ENCODE results near the gene MAN2B2.

The MAN2B2 gene

GRCh38 chr4:6655924-6656323, 80.9 kb downstream of the MAN2B2 start:
- H3K36me3 ChIP-seq (ENCODE audit: insufficient read depth, insufficient read length, low read length): no peaks in the 10 kb centered on the region
- H3K27me3 ChIP-seq (ENCODE audit: insufficient read depth, insufficient read length): no peaks in the 10 kb centered on the region
- H3K4me3 ChIP-seq (ENCODE audit: insufficient read length, low read depth): no peak overlapping the region
- H3K4me1 ChIP-seq (ENCODE audit: insufficient read depth, insufficient read length): peaks cover 9% of the 10 kb centered on the region
- DNase-seq (ENCODE audit: low read depth, low spot score): no peak
- H3K9ac ChIP-seq (ENCODE audit: insufficient read length, low read depth): no peak overlapping the region
- TF ChIP-seq SUZ12 (IDR thresholded peaks at IDR 0.05; ENCODE audit: extremely low read depth, insufficient read depth, insufficient read length) (no peak), ZNF274 (IDR thresholded peaks at IDR 0.05; ENCODE audit: low read depth, low read length) (no peak), YY1 (IDR thresholded peaks at IDR 0.05; ENCODE audit: insufficient read depth, insufficient read length) (no peak)
- H3K9me3 ChIP-seq (ENCODE audit: insufficient read depth, low read length): no peaks in the 10 kb centered on the region

DNA sequence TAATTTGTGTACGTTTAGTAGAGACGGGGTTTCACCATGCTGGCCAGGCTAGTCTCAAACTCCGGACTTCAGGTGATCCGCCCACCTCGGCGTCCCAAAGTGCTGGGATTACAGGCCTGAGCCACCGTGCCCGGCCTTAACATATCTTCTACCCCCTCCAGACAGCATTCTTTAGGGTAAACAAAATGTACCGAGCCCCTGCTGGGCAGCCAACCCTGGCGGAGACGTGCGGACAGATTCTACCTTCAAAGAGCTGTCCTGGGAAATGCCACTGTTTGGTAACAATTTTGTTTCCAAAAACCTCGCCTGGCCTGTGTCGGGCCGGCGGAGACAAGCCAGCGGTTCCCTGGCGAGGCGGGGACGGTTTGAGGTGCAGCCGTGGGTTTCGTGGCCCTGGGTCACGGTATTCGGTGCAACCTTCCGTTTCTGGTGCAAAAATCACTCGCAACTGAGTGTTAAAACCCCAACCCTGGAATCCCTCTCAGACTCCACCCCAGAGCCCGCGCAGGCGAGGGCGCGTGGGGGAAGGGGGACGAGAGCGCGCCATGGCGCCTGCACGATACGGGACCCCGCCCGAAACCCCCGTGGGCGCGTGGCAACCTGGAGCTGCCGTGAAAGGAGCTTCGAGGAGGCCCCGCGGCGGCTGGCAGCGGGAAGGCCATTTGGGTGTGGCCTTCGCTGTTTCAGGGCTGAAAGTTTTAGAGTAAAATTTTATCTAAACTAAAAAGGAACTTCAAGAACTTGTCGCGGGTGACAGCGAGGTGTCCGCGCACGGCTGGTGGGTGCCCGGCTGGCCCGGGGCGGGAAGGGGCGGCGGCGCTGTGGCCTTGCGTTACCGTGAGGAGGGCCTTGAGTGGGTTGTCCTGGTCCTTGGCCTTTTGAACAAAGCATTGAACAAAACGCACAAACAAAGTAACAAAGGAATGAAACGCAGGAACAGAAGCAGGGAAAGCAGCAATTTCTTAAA, 82.5 kb downstream of the MAN2B2 start:
- TF ChIP-seq ZNF274 (IDR thresholded peaks at IDR 0.05; ENCODE audit: low read depth, low read length) (no peak), YY1 (IDR thresholded peaks at IDR 0.05; ENCODE audit: insufficient read depth, insufficient read length) (no peak), SUZ12 (IDR thresholded peaks at IDR 0.05; ENCODE audit: extremely low read depth, insufficient read depth, insufficient read length) (no peak)
- no peaks in the 10 kb centered on the region for H3K36me3 ChIP-seq (ENCODE audit: insufficient read depth, insufficient read length, low read length)
- H3K4me1 ChIP-seq (ENCODE audit: insufficient read depth, insufficient read length): peaks cover 9% of the 10 kb centered on the region
- DNase-seq (ENCODE audit: low read depth, low spot score): no peak
- H3K9me3 ChIP-seq (ENCODE audit: insufficient read depth, low read length): no peaks in the 10 kb centered on the region
- no peak overlapping the region for H3K4me3 ChIP-seq (ENCODE audit: insufficient read length, low read depth)
- H3K9ac ChIP-seq (ENCODE audit: insufficient read length, low read depth): peak overlapping the region; percentile 44
- H3K27me3 ChIP-seq (ENCODE audit: insufficient read depth, insufficient read length): peaks cover 5% of the 10 kb centered on the region

- peaks cover 12% of the 10 kb centered on the region for H3K27me3 ChIP-seq (ENCODE audit: insufficient read depth, insufficient read length)
- no peaks in the 10 kb centered on the region for H3K36me3 ChIP-seq (ENCODE audit: insufficient read depth, insufficient read length, low read length)
- H3K9me3 ChIP-seq (ENCODE audit: insufficient read depth, low read length): no peaks in the 10 kb centered on the region
- peaks cover 9% of the 10 kb centered on the region for H3K4me1 ChIP-seq (ENCODE audit: insufficient read depth, insufficient read length)
- no peak for DNase-seq (ENCODE audit: low read depth, low spot score)
- no peak for TF ChIP-seq SUZ12 (IDR thresholded peaks at IDR 0.05; ENCODE audit: extremely low read depth, insufficient read depth, insufficient read length)
- no peak for TF ChIP-seq ZNF274 (IDR thresholded peaks at IDR 0.05; ENCODE audit: low read depth, low read length)
- peak overlapping the region; percentile 44 for H3K9ac ChIP-seq (ENCODE audit: insufficient read length, low read depth)
- no peak overlapping the region for H3K4me3 ChIP-seq (ENCODE audit: insufficient read length, low read depth)
Observed at GRCh38 chr4:6658209-6658595, 83.2 kb downstream of the MAN2B2 start.

GRCh38 chr4:6658597-6659075, 83.6 kb downstream of the MAN2B2 start:
- no peaks in the 10 kb centered on the region for H3K36me3 ChIP-seq (ENCODE audit: insufficient read depth, insufficient read length, low read length)
- peaks cover 9% of the 10 kb centered on the region for H3K4me1 ChIP-seq (ENCODE audit: insufficient read depth, insufficient read length)
- H3K27me3 ChIP-seq (ENCODE audit: insufficient read depth, insufficient read length): peaks cover 16% of the 10 kb centered on the region
- H3K9ac ChIP-seq (ENCODE audit: insufficient read length, low read depth): no peak overlapping the region
- TF ChIP-seq SUZ12 (IDR thresholded peaks at IDR 0.05; ENCODE audit: extremely low read depth, insufficient read depth, insufficient read length): no peak
- TF ChIP-seq YY1 (IDR thresholded peaks at IDR 0.05; ENCODE audit: insufficient read depth, insufficient read length): no peak
- no peak for TF ChIP-seq ZNF274 (IDR thresholded peaks at IDR 0.05; ENCODE audit: low read depth, low read length)
- H3K4me3 ChIP-seq (ENCODE audit: insufficient read length, low read depth): no peak overlapping the region
- DNase-seq (ENCODE audit: low read depth, low spot score): no peak
- H3K9me3 ChIP-seq (ENCODE audit: insufficient read depth, low read length): no peaks in the 10 kb centered on the region

DNA sequence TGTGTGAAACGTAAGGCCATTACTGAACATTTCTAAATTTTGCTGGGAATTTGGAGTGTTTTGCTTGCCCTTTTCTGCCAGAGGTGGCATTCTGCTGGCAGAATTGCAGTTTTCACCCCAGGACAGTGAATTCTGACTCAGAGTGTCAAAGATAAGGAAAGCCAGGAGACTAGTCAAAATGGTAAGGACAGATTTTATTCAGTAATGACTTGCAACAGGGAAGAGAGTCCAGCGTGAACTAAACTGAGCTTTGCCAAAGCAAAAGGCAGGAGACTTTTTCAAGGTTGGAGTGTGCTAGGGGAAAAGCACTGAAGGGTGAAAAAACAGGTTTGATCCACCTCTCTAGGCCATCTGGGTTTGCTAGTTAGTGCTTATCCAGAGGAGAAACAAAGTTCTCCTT, 84.9 kb downstream of the MAN2B2 start:
- H3K9ac ChIP-seq (ENCODE audit: insufficient read length, low read depth): no peak overlapping the region
- H3K4me3 ChIP-seq (ENCODE audit: insufficient read length, low read depth): no peak overlapping the region

GRCh38 chr4:6660430-6660829, 85.4 kb downstream of the MAN2B2 start:
- H3K9ac ChIP-seq (ENCODE audit: insufficient read length, low read depth): no peak overlapping the region
- TF ChIP-seq SUZ12 (IDR thresholded peaks at IDR 0.05; ENCODE audit: extremely low read depth, insufficient read depth, insufficient read length) (no peak), YY1 (IDR thresholded peaks at IDR 0.05; ENCODE audit: insufficient read depth, insufficient read length) (no peak), ZNF274 (IDR thresholded peaks at IDR 0.05; ENCODE audit: low read depth, low read length) (no peak)
- H3K36me3 ChIP-seq (ENCODE audit: insufficient read depth, insufficient read length, low read length): no peaks in the 10 kb centered on the region
- no peak for DNase-seq (ENCODE audit: low read depth, low spot score)
- peaks cover 23% of the 10 kb centered on the region for H3K27me3 ChIP-seq (ENCODE audit: insufficient read depth, insufficient read length)
- H3K4me1 ChIP-seq (ENCODE audit: insufficient read depth, insufficient read length): peaks cover 13% of the 10 kb centered on the region
- no peaks in the 10 kb centered on the region for H3K9me3 ChIP-seq (ENCODE audit: insufficient read depth, low read length)
- H3K4me3 ChIP-seq (ENCODE audit: insufficient read length, low read depth): no peak overlapping the region

More for the DNA sequence above, 84.9 kb downstream of the MAN2B2 start:
- H3K9me3 ChIP-seq (ENCODE audit: insufficient read depth, low read length): no peaks in the 10 kb centered on the region
- TF ChIP-seq SUZ12 (IDR thresholded peaks at IDR 0.05; ENCODE audit: extremely low read depth, insufficient read depth, insufficient read length) (no peak), YY1 (IDR thresholded peaks at IDR 0.05; ENCODE audit: insufficient read depth, insufficient read length) (no peak), ZNF274 (IDR thresholded peaks at IDR 0.05; ENCODE audit: low read depth, low read length) (no peak)
- no peak for DNase-seq (ENCODE audit: low read depth, low spot score)
- peaks cover 12% of the 10 kb centered on the region for H3K4me1 ChIP-seq (ENCODE audit: insufficient read depth, insufficient read length)
- H3K27me3 ChIP-seq (ENCODE audit: insufficient read depth, insufficient read length): peaks cover 23% of the 10 kb centered on the region
- no peaks in the 10 kb centered on the region for H3K36me3 ChIP-seq (ENCODE audit: insufficient read depth, insufficient read length, low read length)

- Histone ChIP-seq H3K9ac (ENCODE audit: insufficient read length, low read depth) (no peak overlapping the region), H3K4me3 (ENCODE audit: insufficient read length, low read depth) (no peak overlapping the region), H3K36me3 (ENCODE audit: insufficient read depth, insufficient read length, low read length) (no peaks in the 10 kb centered on the region), H3K4me1 (ENCODE audit: insufficient read depth, insufficient read length) (peaks cover 8% of the 10 kb centered on the region), H3K9me3 (ENCODE audit: insufficient read depth, low read length) (no peaks in the 10 kb centered on the region), H3K27me3 (ENCODE audit: insufficient read depth, insufficient read length) (peaks cover 23% of the 10 kb centered on the region)
- TF ChIP-seq YY1 (IDR thresholded peaks at IDR 0.05; ENCODE audit: insufficient read depth, insufficient read length) (no peak), SUZ12 (IDR thresholded peaks at IDR 0.05; ENCODE audit: extremely low read depth, insufficient read depth, insufficient read length) (no peak), ZNF274 (IDR thresholded peaks at IDR 0.05; ENCODE audit: low read depth, low read length) (no peak)
- DNase-seq (ENCODE audit: low read depth, low spot score): no peak
Observed at GRCh38 chr4:6662591-6662990, 87.6 kb downstream of the MAN2B2 start.

Data from NT2/D1 (cell line).